Brain microvascular endothelial cell (primary cell): ENCODE measurements around the gene MYO15A.

Experiments used
- DNase-seq: peaks from one replicate; pipeline ENCODE4 v3.0.0-alpha.2; 2020
- H3K27ac ChIP-seq: fragments of 250-450 bp; sonication (Bioruptor Pico); 2 replicates; pipeline ENCODE4 v1.5.1; 2020; ENCODE audit warnings: mild to moderate bottlenecking, moderate library complexity
- H3K27me3 ChIP-seq: fragments of 250-450 bp; sonication (Bioruptor Pico); replicated peaks from 2 replicates; pipeline ENCODE4 v1.5.1; 2020; ENCODE audit warnings: mild to moderate bottlenecking
- H3K36me3 ChIP-seq: fragments of 250-450 bp; sonication (Bioruptor Pico); replicated peaks from 2 replicates; pipeline ENCODE4 v1.5.1; 2020; ENCODE audit warnings: mild to moderate bottlenecking
- H3K4me3 ChIP-seq: 2 replicates; pipeline ENCODE4 v1.5.1; 2011; ENCODE audit warnings: low read depth, mild to moderate bottlenecking, control low read depth, low read length, moderate library complexity
- in situ Hi-C: cut with HindIII; loops from 2 replicates; pipeline ENCODE4 v1.10.0; 2017; ENCODE audit warnings: low sequenced_read_pairs, low pct_ligation_motif_present
- TF ChIP-seq, protein P1 (sequence below): IDR thresholded peaks from 2 replicates; pipeline ENCODE4 v1.5.1; 2011; ENCODE audit warnings: low read depth, mild to moderate bottlenecking, moderate library complexity, low read length, control low read depth, inconsistent platforms; ENCODE audit errors: missing control alignments

The MYO15A gene

GRCh38 chr17:18185391-18185790 lies 76.8 kb downstream of the MYO15A start:
- in situ Hi-C loops = no loop called here
- Histone ChIP-seq H3K4me3 (peak overlapping the region; percentile 87), H3K27ac (peak overlapping the region; percentile 22), H3K36me3 (peaks cover 2% of the 10 kb centered on the region), H3K27me3 (no peaks in the 10 kb centered on the region)
- DNase-seq = no peak
- TF ChIP-seq, protein P1, sequence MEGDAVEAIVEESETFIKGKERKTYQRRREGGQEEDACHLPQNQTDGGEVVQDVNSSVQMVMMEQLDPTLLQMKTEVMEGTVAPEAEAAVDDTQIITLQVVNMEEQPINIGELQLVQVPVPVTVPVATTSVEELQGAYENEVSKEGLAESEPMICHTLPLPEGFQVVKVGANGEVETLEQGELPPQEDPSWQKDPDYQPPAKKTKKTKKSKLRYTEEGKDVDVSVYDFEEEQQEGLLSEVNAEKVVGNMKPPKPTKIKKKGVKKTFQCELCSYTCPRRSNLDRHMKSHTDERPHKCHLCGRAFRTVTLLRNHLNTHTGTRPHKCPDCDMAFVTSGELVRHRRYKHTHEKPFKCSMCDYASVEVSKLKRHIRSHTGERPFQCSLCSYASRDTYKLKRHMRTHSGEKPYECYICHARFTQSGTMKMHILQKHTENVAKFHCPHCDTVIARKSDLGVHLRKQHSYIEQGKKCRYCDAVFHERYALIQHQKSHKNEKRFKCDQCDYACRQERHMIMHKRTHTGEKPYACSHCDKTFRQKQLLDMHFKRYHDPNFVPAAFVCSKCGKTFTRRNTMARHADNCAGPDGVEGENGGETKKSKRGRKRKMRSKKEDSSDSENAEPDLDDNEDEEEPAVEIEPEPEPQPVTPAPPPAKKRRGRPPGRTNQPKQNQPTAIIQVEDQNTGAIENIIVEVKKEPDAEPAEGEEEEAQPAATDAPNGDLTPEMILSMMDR = no peak

DNA sequence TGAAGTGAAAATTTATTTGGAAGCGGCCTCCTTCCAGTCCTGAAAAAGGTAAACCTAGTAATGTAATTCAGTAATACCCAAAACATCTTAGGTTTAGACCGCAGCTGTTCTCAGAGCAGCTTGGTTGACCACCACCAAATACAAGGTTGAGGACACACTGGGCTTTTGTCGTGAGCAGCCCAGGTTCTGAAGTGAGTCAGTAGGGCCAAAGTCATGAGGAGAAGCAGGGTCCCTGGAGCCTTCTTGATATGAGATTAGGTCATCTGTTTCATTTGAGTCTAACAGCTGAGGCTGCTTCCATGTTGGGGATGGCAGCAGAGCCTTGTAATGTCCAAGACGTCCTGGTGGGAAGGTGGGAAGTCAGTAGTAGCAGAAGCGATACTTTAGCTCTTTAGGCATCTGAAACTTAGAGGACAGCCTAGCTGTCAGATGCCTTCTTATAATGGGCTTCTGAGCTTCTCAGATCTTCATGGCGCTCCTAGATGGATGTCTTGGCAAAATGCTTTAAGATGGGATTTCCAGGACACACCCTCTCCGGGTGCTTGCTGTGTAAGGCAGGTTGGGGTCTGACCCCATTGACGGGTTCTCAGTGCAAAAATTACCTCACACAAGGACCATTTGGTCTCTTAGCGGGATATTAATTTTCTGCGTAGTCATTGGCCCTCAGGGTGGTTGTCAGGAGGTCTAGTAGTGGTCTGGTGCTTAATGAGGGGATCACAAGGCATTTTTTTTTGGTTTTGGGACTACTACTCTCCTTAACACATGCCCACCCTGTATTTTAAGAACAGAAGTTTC lies 77.5 kb downstream of the MYO15A start:
- peak overlapping the region; percentile 22 for H3K27ac ChIP-seq
- TF ChIP-seq, protein P1 = no peak
- no peak for DNase-seq
- H3K4me3 ChIP-seq = peak overlapping the region; percentile 87
- H3K36me3 ChIP-seq = peaks cover 2% of the 10 kb centered on the region
- H3K27me3 ChIP-seq = no peaks in the 10 kb centered on the region
- in situ Hi-C loops = no loop called here

- Histone ChIP-seq H3K27me3 (no peaks in the 10 kb centered on the region), H3K4me3 (peak overlapping the region; percentile 87), H3K27ac (no peak overlapping the region), H3K36me3 (peaks cover 2% of the 10 kb centered on the region)
- in situ Hi-C loops = no loop called here
- no peak for DNase-seq
- TF ChIP-seq, protein P1 = no peak
These were observed 78.0 kb downstream of the MYO15A start for GRCh38 chr17:18186627-18186982.

DNA sequence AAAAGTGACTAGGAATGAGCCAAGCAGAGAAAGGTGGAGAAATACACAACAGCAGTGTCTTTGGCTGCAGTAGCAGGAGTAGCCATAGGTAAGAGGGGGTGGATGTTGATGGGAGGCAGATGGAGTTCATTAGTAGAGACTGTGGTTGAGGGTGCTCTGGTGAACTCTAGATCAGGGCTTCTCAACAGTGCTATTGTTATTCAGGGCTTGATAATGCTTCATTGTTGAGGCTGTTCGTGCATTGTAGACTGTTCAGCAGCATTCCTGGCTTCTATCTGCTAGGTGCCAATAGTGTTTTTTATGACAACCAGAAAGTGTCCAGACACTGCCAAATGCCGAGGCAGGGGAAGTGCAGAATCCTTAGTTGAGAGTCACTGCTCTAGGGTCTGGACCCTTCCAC lies 78.7 kb downstream of the MYO15A start:
- no peaks in the 10 kb centered on the region for H3K27me3 ChIP-seq
- TF ChIP-seq, protein P1 = no peak
- H3K4me3 ChIP-seq = peak overlapping the region; percentile 87
- no peak overlapping the region for H3K27ac ChIP-seq
- no peak for DNase-seq
- in situ Hi-C loops = no loop called here
- H3K36me3 ChIP-seq = peaks cover 2% of the 10 kb centered on the region

- H3K4me3 ChIP-seq = peak overlapping the region; percentile 87
- no peak for DNase-seq
- peak overlapping the region; percentile 19 for H3K27ac ChIP-seq
- no peaks in the 10 kb centered on the region for H3K27me3 ChIP-seq
- H3K36me3 ChIP-seq = peaks cover 2% of the 10 kb centered on the region
- TF ChIP-seq, protein P1 = no peak
- in situ Hi-C loops = no loop called here
These were observed 79.5 kb downstream of the MYO15A start for GRCh38 chr17:18187821-18188761.
